ENCODE measurements around the gene VAMP8.
"Not testable (repeated sequence)": the region's sequence is repeated elsewhere in the genome, so short reads cannot be mapped to it uniquely, and the experiment has no call there.

Gene VAMP8

GRCh38 chr2:85583667-85584353 is 6.4 kb downstream of the VAMP8 start:
- DNase-seq = no peak

GRCh38 chr2:85584354-85584856 is 7.0 kb downstream of the VAMP8 start, which contains the start of gene VAMP5:
Gene VAMP5, plus strand, starts transcription at chr2:85584431. Its CDS starts 60 bp downstream, at chr2:85584491.
- DNase-seq = no peak

GRCh38 chr2:85584857-85585780 is 7.7 kb downstream of the VAMP8 start:
- peak; percentile 32 for DNase-seq

- no peak for DNase-seq
Observed at GRCh38 chr2:85585781-85586105, 8.4 kb downstream of the VAMP8 start.

GRCh38 chr2:85588236-85588635 is 10.8 kb downstream of the VAMP8 start:
- DNase-seq = no peak

- no peak for DNase-seq
Observed at GRCh38 chr2:85588645-85589044, 11.3 kb downstream of the VAMP8 start.

GRCh38 chr2:85589181-85589580 is 11.8 kb downstream of the VAMP8 start:
- no peak for DNase-seq

- no peak for DNase-seq
Observed at GRCh38 chr2:85589982-85590791, 12.8 kb downstream of the VAMP8 start.

GRCh38 chr2:85590950-85591349 is 13.6 kb downstream of the VAMP8 start:
- no peak for DNase-seq

- DNase-seq = no peak
Observed at GRCh38 chr2:85591563-85591962, 14.2 kb downstream of the VAMP8 start.

GRCh38 chr2:85592299-85592698 is 14.9 kb downstream of the VAMP8 start:
- not testable (repeated sequence) for DNase-seq

GRCh38 chr2:85593023-85593422 is 15.6 kb downstream of the VAMP8 start:
- no peak for DNase-seq

GRCh38 chr2:85594715-85595300 is 17.4 kb downstream of the VAMP8 start:
- no peak for DNase-seq

- DNase-seq = peak; percentile 92
Observed at GRCh38 chr2:85595301-85596025, 18.1 kb downstream of the VAMP8 start, which contains the start of gene RNF181. Gene RNF181, plus strand, starts transcription at chr2:85595745. Its CDS starts 19 bp downstream, at chr2:85595764.

- DNase-seq = no peak
Observed at GRCh38 chr2:85596026-85596333, 18.6 kb downstream of the VAMP8 start.

GRCh38 chr2:85596486-85597143 is 19.2 kb downstream of the VAMP8 start:
- DNase-seq = no peak

- DNase-seq = no peak
Observed at GRCh38 chr2:85597241-85597640, 19.9 kb downstream of the VAMP8 start.

GRCh38 chr2:85598594-85599340 is 21.4 kb downstream of the VAMP8 start:
- no peak for DNase-seq

GRCh38 chr2:85599468-85600234 is 22.3 kb downstream of the VAMP8 start:
- DNase-seq = no peak

GRCh38 chr2:85600235-85600575 is 22.8 kb downstream of the VAMP8 start:
- DNase-seq = no peak

Measured in T1000 (cell line).